H9 (cell line): ENCODE measurements around the gene CMTM7. TPM values are rescaled to one million over a fixed set of nuclear protein-coding genes. Genes with fewer than 3 reads are reported as not detected.

Experiments used
- DNase-seq: peaks from one replicate; pipeline ENCODE4 v3.0.0-alpha.2; 2017
- H2AFZ ChIP-seq: one replicate; pipeline ENCODE4 v1.6.1; 2013; ENCODE audit warnings: mild to moderate bottlenecking, low read length, control low read depth, moderate library complexity
- H2AK5ac ChIP-seq: 2 replicates; pipeline ENCODE4 v1.6.1; 2013; ENCODE audit warnings: low read length, control low read depth, mixed read lengths; ENCODE audit not compliant: insufficient read length
- H2BK120ac ChIP-seq: one replicate; pipeline ENCODE4 v1.6.1; 2013; ENCODE audit warnings: low read depth, mild to moderate bottlenecking, low read length, control low read depth, inconsistent platforms; ENCODE audit not compliant: poor library complexity, severe bottlenecking
- H2BK12ac ChIP-seq: 2 replicates; pipeline ENCODE4 v1.6.1; 2013; ENCODE audit warnings: low read length, control low read depth, mixed read lengths, low read depth; ENCODE audit not compliant: insufficient read length
- H2BK15ac ChIP-seq: 2 replicates; pipeline ENCODE4 v1.6.1; 2013; ENCODE audit warnings: low read depth, low read length, control low read depth
- H2BK20ac ChIP-seq: one replicate; pipeline ENCODE4 v1.6.1; 2013; ENCODE audit warnings: low read depth, mild to moderate bottlenecking, low read length, control low read depth, inconsistent platforms; ENCODE audit not compliant: poor library complexity, severe bottlenecking
- H2BK5ac ChIP-seq: 2 replicates; pipeline ENCODE4 v1.6.1; 2013; ENCODE audit warnings: low read length, control low read depth, mixed read lengths; ENCODE audit not compliant: insufficient read length
- H3K14ac ChIP-seq: 2 replicates; pipeline ENCODE4 v1.6.1; 2013; ENCODE audit warnings: low read length, control low read depth; ENCODE audit not compliant: insufficient read depth
- H3K18ac ChIP-seq: 2 replicates; pipeline ENCODE4 v1.6.1; 2013; ENCODE audit warnings: low read depth, mild to moderate bottlenecking, mixed read lengths, low read length, control low read depth; ENCODE audit not compliant: insufficient read length
- H3K23ac ChIP-seq: 2 replicates; pipeline ENCODE4 v1.6.1; 2013; ENCODE audit warnings: low read length, control low read depth, mixed read lengths, low read depth; ENCODE audit not compliant: insufficient read length
- H3K23me2 ChIP-seq: 2 replicates; pipeline ENCODE4 v1.6.1; 2013; ENCODE audit warnings: low read depth, mild to moderate bottlenecking, mixed read lengths, low read length, control low read depth; ENCODE audit not compliant: insufficient read length, poor library complexity, severe bottlenecking
- H3K27ac ChIP-seq: 2 replicates; pipeline ENCODE4 v1.5.1; 2013; ENCODE audit warnings: low read length, control low read depth, mixed read lengths, low read depth; ENCODE audit not compliant: insufficient read length
- H3K27me3 ChIP-seq: 2 replicates; pipeline ENCODE4 v1.6.1; 2013; ENCODE audit warnings: low read length, control low read depth, inconsistent platforms; ENCODE audit not compliant: insufficient read depth
- H3K4ac ChIP-seq: 2 replicates; pipeline ENCODE4 v1.6.1; 2013; ENCODE audit warnings: low read depth, mild to moderate bottlenecking, control low read depth, inconsistent platforms, low read length, moderate library complexity
- H3K4me1 ChIP-seq: 2 replicates; pipeline ENCODE4 v1.6.1; 2013; ENCODE audit warnings: low read length, control low read depth, inconsistent platforms; ENCODE audit not compliant: insufficient read depth
- H3K4me2 ChIP-seq: 2 replicates; pipeline ENCODE4 v1.6.1; 2013; ENCODE audit warnings: low read length, control low read depth, mixed read lengths; ENCODE audit not compliant: insufficient read length, insufficient read depth
- H3K56ac ChIP-seq: 2 replicates; pipeline ENCODE4 v1.6.1; 2013; ENCODE audit warnings: low read depth, mild to moderate bottlenecking, mixed read lengths, low read length, control low read depth; ENCODE audit not compliant: insufficient read length
- H3K79me1 ChIP-seq: 2 replicates; pipeline ENCODE4 v1.6.1; 2013; ENCODE audit warnings: low read depth, mild to moderate bottlenecking, moderate library complexity, low read length, control low read depth, inconsistent platforms; ENCODE audit not compliant: insufficient read depth, poor library complexity, severe bottlenecking
- H3K79me2 ChIP-seq: 2 replicates; pipeline ENCODE4 v1.6.1; 2013; ENCODE audit warnings: low read length, control low read depth, inconsistent platforms; ENCODE audit not compliant: insufficient read depth
- H3K9ac ChIP-seq: 2 replicates; pipeline ENCODE4 v1.6.1; 2013; ENCODE audit warnings: low read length, control low read depth, mixed read lengths; ENCODE audit not compliant: insufficient read length; ENCODE audit errors: extremely low read depth
- H3K9me3 ChIP-seq: one replicate; pipeline ENCODE4 v1.6.1; 2013; ENCODE audit warnings: low read depth, low read length, inconsistent platforms; ENCODE audit not compliant: control insufficient read depth
- H3T11ph ChIP-seq: one replicate; pipeline ENCODE4 v1.6.1; 2013; ENCODE audit warnings: mild to moderate bottlenecking, low read length, control low read depth, inconsistent platforms
- H4K20me1 ChIP-seq: one replicate; pipeline ENCODE4 v1.6.1; 2013; ENCODE audit not compliant: control insufficient read depth, insufficient read length, insufficient read depth
- H4K5ac ChIP-seq: 2 replicates; pipeline ENCODE4 v1.6.1; 2013; ENCODE audit warnings: low read depth, mild to moderate bottlenecking, mixed read lengths, low read length, control low read depth; ENCODE audit not compliant: insufficient read length
- H4K8ac ChIP-seq: replicated peaks from 2 replicates; pipeline ENCODE4 v1.6.1; 2013; ENCODE audit warnings: low read length, control low read depth, mixed read lengths, low read depth; ENCODE audit not compliant: insufficient read length
- H4K91ac ChIP-seq: 2 replicates; pipeline ENCODE4 v1.6.1; 2013; ENCODE audit warnings: low read depth, mild to moderate bottlenecking, moderate library complexity, mixed read lengths, low read length, control low read depth; ENCODE audit not compliant: insufficient read length
- H3K27ac Mint-ChIP-seq, 3 experiments: 2 replicates in 2 of 3; 3 replicates in 1 of 3; pipeline ENCODE4 v1.8.0; 2020 to 2021; ENCODE audit warnings: mixed read lengths in 3 of 3, mild to moderate bottlenecking in 1 of 3, moderate library complexity in 1 of 3
- H3K27me3 Mint-ChIP-seq: 2 replicates; pipeline ENCODE4 v1.8.0; 2021; ENCODE audit warnings: low read depth, mild to moderate bottlenecking, moderate library complexity, mixed read lengths
- H3K36me3 Mint-ChIP-seq, 3 experiments: 2 replicates in 2 of 3; 3 replicates in 1 of 3; pipeline ENCODE4 v1.8.0; 2020 to 2021; ENCODE audit warnings: low read depth in 3 of 3, mixed read lengths in 3 of 3; ENCODE audit not compliant: insufficient read depth in 1 of 3
- H3K4me1 Mint-ChIP-seq, 2 experiments: 2 replicates each; pipeline ENCODE4 v1.8.0; 2020; ENCODE audit warnings: mixed read lengths in 2 of 2
- H3K4me3 Mint-ChIP-seq, 2 experiments: 2 replicates in 1 of 2; 3 replicates in 1 of 2; pipeline ENCODE4 v1.8.0; 2020 to 2021; ENCODE audit warnings: mild to moderate bottlenecking in 2 of 2, mixed read lengths in 2 of 2, moderate library complexity in 1 of 2
- H3K9me3 Mint-ChIP-seq, 2 experiments: 2 replicates in 1 of 2; 3 replicates in 1 of 2; pipeline ENCODE4 v1.8.0; 2020; ENCODE audit warnings: mild to moderate bottlenecking in 2 of 2, mixed read lengths in 2 of 2, moderate library complexity in 1 of 2
- WGBS: extraction: QIAGEN DNeasy Blood & Tissue Kit; methylation state at CpG from one replicate; pipeline ENCODE4 v1.1.7; 2013; ENCODE audit warnings: missing lambda C conversion rate, low lambda C conversion rate, mixed read lengths; ENCODE audit not compliant: insufficient read length; ENCODE audit errors: extremely low coverage; 5-methylcytosine and 5-hydroxymethylcytosine counted together
- total RNA-seq: library from RNA; stranded (reverse); gene quantifications from 2 replicates; pipeline ENCODE4 v1.2.1, GENCODE V29; 2021
- TF ChIP-seq, protein P1 (sequence below): fragments of 200-600 bp; sonication (generic); conservative IDR thresholded peaks from 3 replicates; pipeline ENCODE4 v1.8.0; 2021; ENCODE audit warnings: antibody characterized with exemption, mild to moderate bottlenecking

Gene CMTM7
- total RNA-seq, 1 experiment from 2014 or later = 23.9 TPM

DNA sequence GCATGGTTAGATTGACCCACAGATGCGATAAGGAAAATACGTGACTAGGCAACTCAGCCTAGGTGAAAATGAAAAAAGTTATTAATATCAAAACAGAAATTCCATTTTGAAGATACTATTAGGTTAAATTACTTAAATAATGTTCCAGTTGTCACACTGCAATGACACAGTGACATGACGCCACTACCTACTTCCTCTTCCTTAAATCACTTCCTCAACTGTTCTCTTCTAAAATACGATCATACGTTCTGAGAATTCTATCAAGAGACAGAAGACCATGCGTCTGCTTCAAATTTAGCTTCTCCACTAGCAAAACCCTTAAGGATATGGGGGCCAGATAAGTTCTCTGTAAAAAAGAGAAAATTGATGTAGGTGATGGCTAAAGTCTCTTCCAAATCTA, 92.8 kb downstream of the CMTM7 start:
- Mint-ChIP-seq H3K9me3 (no peaks in the 10 kb centered on the region), H3K4me1 (no peaks in the 10 kb centered on the region), H3K27ac (no peak overlapping the region; a peak in 1 of 7 replicates), H3K4me3 (no peak overlapping the region), H3K27me3 (no peaks in the 10 kb centered on the region), H3K36me3 (peaks cover 7 to 36% (median 35%) of the 10 kb centered on the region in 3 experiments; a peak in 6 of 7 replicates)
- WGBS = 100% methylated on average over 1 of the region's 6 CpGs
- Histone ChIP-seq H3K9ac (no peak overlapping the region), H3K9me3 (no peaks in the 10 kb centered on the region), H4K91ac (no peak overlapping the region), H2AK5ac (no peak overlapping the region), H3K27me3 (no peaks in the 10 kb centered on the region), H3K4me1 (no peaks in the 10 kb centered on the region), H4K5ac (no peak overlapping the region), H3K27ac (no peak overlapping the region), H3K14ac (no peak overlapping the region), H3K18ac (no peak overlapping the region), H2BK15ac (no peak overlapping the region), H3K79me2 (no peaks in the 10 kb centered on the region), H2BK20ac (no peak overlapping the region), H3K4ac (no peak overlapping the region), H2BK5ac (no peak overlapping the region), H2AFZ (no peak overlapping the region), H3K4me2 (no peak overlapping the region), H3K23ac (no peak overlapping the region), H3T11ph (no peak overlapping the region), H3K56ac (no peak overlapping the region), H4K20me1 (no peaks in the 10 kb centered on the region), H4K8ac (no peak overlapping the region), H2BK12ac (no peak overlapping the region), H3K79me1 (no peaks in the 10 kb centered on the region), H3K23me2 (no peaks in the 10 kb centered on the region), H2BK120ac (no peak overlapping the region)
- TF ChIP-seq, protein P1, sequence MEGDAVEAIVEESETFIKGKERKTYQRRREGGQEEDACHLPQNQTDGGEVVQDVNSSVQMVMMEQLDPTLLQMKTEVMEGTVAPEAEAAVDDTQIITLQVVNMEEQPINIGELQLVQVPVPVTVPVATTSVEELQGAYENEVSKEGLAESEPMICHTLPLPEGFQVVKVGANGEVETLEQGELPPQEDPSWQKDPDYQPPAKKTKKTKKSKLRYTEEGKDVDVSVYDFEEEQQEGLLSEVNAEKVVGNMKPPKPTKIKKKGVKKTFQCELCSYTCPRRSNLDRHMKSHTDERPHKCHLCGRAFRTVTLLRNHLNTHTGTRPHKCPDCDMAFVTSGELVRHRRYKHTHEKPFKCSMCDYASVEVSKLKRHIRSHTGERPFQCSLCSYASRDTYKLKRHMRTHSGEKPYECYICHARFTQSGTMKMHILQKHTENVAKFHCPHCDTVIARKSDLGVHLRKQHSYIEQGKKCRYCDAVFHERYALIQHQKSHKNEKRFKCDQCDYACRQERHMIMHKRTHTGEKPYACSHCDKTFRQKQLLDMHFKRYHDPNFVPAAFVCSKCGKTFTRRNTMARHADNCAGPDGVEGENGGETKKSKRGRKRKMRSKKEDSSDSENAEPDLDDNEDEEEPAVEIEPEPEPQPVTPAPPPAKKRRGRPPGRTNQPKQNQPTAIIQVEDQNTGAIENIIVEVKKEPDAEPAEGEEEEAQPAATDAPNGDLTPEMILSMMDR = no peak
- DNase-seq = no peak
